Colon (tissue), 2 donors: ENCODE results near the gene UBE2R2.

Experiments
- FAIRE-seq: peaks from 2 replicates; lab custom pipeline; 2012; peaks lifted over from hg19 to GRCh38; lab: Jason Lieb, UNC
- donor health status: control.
- donor health status: control.

The UBE2R2 gene

DNA sequence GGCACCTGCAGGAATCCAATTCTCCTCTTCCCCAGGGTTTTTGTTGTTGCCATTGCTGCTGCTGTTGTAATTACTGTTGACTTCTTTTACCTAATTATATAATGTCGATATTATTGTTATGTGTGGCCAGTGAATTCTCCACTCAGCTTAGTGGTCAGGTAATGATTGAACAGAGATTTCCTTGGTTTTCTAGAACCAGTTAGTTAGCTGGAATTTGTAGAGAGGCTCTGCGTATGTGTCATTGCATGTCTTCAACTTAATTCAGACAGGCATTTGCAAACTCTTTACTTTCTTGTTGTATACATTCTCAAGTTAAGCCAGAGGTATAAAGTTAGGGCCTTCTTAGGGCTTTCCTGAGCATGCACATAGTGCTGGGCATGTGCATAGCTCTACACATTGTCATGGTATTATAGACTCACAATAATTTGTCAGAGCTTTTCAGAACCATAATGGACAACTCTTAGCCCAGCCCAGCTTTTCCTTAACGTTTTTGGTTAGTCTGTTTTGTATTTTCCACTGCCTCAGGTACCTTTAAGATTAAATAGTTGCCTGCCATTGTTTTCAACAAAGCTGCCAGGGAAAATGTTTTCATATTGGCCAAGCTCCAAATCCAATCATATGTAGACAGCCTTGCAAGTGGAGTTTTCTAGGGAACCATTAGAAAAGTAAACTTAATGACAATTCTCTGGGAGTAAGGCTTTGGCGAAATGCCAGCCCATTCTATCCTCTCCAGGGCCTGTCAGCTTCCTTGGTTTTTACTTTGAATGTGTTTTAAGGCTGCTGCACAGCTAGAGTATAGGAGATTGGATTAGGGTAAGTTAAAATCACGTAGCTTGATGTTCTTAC, 68.1 kb downstream of the UBE2R2 start:
- no peak for FAIRE-seq

DNA sequence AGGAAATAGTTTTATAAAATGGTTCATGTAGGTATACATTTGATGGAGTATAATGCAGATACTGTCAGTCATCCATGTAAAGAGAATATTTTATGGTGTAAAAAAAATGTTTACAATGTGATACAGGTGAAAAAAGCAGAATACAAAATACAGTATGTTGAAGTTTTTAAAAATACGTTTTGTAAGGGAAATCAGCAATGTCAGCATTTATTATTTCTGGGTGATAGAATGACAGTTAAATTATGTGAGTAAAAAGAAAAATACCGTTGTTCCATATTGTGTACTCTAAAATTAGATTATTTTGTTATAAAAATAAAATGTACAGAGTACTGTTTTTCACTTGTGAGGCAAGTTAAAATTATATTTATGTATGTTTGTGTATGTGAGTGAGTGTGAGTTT, 69.0 kb downstream of the UBE2R2 start:
- no peak for FAIRE-seq

DNA sequence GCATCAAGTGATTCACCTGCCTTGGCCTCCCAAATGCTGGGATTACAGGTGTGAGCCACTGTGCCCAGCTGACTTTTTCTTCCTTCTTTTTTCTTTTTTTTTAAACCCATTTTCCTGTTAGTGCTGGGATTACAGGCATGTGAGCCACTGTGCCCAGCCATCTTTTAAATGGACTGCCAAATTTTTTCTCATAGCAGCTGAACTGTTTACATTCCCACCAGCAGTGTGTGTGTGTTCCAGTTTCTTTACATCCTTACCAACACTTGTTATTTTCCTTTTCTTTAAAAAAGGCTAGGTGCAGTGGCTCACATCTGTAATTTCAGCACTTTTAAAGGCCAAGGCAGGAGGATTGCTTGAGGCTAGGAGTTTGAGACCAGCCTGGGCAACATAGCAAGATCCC, 76.9 kb downstream of the UBE2R2 start:
- FAIRE-seq = no peak

DNA sequence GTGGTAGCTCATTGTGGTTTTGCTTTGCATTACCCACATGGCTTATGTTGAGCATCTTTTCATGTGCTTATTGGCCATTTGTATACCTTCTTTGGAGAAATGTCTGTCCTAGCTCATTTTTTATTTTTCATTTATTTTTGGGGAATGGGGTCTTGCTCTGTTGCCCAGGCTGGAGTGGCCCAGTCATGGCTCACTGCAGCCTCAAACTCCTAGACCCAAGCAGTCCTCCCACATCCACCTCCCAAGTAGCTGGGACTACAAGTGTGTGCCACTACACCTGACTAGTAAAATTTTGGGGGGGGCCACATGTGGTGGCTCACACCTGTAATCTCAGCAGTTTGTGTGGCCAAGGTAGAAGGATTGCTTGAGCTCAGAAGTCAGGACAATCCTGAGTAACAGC, 77.4 kb downstream of the UBE2R2 start:
- no peak for FAIRE-seq

DNA sequence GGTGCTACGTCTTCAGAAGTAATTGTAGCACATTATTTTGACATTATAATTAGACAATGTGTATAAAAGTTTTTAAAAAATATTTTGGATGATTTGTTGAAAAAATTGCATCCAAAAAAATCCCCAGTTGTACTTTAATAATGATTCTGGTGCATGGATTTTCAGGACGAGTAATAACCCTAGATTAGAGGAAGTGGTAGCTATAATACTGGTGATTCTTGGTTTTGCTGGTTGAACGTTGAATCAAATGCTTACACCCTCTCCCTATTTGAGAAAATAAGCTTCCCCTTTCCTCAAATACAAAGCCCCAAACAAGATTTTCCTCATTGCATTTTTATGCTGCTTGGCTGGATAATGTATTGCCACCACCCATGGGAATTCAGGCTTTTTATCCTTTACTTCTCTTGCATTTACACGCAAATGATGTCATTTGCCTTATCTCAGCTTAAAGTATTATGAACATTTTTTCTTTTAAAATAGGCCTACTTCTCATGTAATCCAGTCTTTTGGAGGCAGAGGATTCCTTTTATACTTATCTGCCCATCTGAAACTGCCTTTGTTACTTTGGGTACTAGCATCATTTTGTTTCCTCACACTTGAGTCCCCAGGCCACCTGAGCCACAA, 86.3 kb downstream of the UBE2R2 start:
- FAIRE-seq = no peak

DNA sequence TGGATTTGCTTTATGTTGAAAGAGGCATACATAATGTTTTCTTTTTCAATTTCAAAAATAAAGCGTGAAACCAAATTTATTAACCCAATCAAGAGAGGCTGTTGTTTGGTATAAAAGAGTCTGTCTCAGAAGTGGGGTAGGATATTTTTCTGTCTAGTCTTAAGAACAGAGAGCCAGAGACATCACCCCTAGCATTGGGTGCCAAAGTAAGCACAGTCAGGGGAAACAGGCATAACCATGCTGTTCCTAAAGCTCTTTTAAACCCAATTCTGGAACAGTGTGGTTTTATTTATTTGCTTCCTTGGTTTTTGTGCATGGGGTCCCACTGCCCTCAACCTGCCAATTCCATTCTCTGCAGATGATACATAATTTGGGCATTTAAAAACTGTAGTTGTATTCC, 88.2 kb downstream of the UBE2R2 start:
- FAIRE-seq = no peak

DNA sequence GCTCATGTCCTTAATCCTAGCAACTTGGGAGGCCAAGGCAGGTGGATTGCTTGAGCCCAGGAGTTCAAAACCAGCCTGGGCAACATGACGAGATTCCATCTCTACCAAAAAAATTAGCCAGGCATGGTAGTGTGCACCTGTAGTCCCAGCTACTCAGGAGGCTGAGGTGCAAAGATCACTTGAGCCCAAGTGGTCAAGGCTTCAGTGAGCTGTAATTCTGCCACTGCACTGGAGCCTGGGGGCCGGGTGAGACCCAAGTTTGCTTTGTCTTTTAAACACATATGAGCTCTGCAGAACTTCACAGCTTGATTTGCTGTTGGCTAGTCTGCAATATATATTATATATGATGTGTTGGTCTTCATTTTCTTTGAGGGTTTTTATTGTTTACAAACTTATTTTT, 89.8 kb downstream of the UBE2R2 start:
- no peak for FAIRE-seq

DNA sequence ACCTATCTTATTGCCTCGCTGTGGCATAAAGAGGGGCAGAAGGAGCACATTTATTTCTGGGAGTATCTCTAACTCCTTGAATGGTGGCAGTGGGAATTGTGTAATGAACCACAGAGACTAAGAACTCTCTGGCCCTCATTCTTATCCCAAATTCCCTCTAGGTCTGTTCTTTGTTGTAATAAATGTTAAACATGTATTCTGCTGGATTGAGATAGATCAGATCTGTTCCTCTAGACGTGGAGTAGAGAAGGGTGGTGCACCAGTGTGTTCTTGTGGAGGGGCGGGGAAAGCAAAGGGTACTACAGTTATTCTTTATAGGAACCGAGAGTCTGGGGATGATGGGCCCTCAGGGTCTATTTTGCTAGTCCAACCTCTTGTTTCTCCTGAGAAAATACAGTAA, 90.4 kb downstream of the UBE2R2 start:
- FAIRE-seq = no peak

DNA sequence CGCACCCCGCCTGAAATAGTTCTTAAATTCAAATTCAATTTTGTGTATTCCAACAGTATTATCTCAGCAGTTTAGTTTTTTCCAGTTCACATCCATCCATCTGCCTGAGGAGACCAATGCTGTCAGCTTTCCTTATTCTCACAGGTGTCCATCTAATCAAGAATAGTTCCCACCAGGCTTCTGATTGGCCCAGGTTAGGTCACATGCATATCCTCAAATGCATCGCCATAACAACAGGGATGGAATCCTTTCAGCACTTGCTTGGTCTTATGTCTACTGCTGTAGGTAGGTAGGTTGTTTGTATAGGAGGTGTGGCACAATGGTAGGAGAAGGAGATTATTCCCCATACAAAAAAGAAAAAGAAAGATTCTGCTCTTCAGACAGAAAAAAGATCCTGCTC, 91.2 kb downstream of the UBE2R2 start:
- no peak for FAIRE-seq

DNA sequence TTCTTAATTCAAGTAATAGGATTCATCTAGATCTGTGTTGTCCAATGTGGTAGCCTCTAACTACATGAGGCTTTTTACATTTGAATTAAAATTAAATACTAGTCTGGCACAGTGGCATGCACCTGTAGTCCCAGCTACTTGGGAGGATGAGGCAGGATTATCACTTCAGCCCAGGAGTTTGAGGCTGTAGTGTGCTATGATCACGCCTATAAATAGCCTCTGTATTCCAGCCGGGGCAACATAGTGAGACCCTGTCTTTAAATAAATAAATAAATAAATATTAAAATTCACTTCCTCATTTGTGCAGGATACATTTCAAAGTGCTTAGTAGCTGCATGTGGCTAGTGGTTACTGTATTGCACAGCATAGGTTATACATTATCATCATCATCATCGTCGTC, 91.8 kb downstream of the UBE2R2 start:
- no peak for FAIRE-seq

DNA sequence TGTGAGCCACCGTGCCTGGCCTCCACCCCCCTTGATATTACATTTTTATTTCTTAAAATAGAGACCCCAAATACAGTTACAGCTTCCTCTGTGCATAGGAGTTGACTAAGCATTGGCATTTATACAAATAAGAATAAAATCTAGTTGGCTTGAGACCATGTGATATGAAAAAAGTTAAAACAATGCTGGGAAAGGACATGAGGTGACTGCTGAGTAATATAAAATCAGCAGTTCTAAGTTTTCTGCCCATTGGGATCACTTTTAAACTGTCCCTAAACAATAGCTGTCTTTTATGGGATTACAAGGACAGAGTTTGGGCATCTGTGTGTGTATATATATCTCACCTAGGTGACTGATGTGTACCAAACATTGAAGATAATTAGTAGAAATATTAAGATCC, 96.6 kb downstream of the UBE2R2 start:
- FAIRE-seq = no peak

DNA sequence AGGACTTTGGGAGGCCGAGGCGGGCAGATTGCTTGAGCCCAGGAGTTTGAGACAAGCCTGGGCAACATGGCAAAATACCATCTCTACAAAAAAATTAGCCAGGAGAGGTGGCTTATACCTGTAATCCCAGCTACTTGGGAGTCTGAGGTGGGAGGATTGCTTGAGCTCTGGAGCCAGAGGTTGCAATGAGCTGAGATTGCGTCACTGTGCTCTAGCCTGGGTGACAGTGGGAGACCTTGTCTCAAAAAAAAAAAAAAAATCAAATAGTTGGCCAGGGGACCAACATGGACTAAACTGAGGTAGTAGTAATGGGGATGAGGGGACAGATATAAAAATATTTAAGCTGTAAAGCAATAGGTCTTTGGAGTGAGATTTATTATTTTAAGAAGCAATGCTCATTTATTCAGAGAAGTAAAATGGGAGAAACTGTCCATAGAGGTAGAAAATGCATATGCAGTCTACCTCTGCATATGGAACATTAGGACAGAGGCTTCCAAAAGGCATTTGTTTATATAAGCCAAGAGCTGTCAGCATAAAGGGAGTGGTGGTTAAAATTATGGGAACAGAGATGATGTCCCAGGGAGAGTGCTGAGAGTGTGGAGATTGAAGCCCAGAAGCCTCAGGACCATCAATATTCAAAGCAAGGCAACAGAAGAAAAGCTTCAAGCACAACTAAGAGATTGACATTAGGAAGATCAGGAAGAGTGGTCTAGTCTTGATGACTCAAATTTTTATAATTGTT, 98.1 kb downstream of the UBE2R2 start:
- FAIRE-seq = no peak

DNA sequence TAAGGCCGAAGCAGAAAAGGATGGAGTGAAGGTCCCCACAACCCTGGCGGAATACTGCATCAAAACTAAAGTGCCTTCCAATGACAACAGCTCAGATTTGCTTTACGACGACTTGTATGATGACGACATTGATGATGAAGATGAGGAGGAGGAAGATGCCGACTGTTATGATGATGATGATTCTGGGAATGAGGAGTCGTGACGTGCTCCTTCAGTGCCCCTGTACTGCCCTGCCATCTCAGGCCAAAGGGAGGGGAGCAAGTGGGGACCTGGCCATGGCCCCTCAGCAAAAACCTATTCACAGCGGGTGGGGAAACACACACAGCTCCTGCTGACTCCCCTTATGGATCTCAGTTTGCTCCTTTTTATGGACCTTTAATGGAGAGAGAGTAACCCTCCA, 100.1 kb downstream of the UBE2R2 start:
- FAIRE-seq = no peak

DNA sequence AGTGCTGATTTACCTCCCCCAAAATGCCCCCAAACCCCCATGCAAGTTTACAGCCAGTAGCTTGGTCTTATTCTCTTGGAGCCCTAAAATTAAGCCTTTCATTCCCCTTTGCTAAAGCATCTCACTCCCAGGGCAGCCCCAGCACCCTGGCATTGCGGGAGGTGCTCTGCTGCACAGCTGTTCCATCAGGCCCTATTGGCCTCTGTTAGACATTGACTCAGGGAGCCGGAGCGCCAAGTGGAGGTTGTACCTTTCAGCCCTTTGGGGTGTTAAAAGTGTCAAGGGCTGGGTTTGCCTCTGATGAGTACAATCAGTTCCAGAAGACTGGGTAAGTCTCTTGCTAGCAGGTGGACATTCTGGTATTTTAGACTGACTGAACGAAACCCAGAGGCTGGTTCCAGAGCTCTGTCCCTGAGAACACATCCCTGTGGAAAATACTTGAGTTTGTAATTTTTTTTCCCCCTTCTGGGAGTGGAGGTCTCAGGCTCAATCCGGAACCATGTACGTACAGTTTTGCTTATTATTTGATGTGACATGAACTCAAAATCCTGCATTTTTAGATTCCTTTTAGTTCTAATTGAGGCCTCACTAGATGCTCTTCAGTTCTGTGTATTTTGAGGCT, 102.4 kb downstream of the UBE2R2 start:
- no peak for FAIRE-seq

DNA sequence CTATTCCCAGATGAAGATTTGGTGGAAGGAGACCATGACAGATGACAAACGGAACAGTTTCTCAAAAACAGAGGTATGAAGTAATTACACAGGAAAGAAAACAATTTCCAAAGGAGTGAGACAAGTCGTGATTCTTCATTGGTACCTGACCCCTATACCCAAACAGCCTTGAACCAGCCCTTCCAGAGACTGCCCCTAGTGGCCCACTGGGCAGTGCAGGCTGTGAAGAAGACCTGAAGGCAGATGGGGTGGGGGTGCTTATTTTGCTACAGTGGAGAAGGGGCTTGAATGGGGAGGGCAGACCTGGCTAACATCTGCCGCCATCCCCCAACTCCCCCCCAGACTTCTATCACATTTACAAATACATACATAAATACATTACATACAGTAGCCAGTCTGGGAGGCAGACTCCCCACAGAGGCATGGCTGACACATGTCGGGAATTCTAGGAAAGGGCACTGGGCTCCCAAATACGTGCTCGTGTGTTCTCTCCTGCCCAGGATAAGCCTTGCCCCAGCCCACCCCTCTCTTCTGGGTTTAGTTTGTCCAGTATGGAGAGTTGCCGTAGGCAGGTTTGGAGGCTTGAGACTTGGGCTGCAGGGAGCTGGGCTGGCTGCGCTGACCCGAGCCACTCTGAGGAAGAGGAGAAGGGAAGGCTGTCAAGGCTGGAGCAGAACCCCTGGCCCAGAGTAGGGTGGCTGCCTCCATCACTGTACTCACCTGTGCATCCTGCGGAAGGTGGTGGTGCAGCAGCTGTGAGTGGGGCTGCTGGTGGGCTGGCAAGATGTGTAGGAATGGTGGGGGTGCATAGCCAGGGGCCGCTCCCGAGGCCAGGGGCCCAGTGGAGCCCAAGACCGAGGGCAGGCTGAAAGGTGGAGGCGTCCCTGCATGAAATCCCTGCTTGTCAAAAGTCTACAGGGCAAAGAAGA, 105.3 kb downstream of the UBE2R2 start:
- FAIRE-seq = no peak

DNA sequence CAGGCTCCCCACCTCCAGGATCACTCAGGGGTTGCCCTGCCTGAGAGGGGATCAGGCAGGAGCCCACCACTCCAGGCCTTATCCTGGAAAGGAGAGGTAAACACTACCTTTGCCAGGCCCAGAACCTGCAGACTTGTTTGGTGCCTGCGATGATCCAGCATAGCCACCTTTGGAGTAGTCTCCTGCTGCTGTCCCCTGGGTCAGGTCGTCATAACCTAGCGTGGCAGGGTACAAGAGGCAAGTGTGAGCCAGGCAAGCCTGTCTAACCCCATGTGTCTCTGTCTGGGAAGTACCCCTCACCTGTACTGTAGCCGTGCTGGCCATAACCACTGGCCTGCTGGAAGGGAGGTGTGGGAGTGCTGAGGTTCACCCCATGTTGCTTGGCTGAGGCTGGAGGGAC, 106.1 kb downstream of the UBE2R2 start:
- no peak for FAIRE-seq

DNA sequence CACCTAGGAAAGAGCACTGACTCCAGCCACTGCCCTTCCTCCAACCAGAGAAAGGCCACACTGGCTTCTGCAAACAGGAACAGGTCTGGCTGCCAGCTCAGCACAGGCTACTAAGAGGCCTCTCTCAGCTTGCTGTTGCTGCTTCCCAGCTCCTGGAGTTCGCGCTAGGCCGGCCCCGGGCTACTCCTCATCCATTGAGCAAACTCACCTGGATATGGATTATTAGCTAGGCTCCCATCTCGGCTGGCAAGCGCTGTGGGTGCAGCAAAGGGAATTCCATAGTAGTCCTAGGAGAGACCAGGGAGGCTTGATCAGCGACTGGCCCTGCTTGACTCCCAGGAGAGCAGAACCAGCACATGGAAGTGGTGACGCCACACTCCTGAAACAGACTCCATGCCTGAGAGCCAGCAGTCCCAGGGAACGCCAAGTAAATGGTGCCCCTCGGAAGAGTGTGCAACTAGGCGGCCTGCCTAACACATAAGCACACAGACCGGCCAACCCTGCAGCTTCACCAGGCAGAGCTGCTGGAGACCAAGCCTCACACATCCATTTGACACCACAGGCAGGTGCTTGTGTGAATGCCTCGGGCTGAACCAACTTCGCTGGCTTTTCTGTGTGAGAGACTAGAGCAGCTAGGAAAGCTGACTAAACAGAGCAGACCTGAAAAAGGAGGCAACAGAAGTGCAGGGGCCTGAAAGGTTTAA, 107.2 kb downstream of the UBE2R2 start:
- no peak for FAIRE-seq

DNA sequence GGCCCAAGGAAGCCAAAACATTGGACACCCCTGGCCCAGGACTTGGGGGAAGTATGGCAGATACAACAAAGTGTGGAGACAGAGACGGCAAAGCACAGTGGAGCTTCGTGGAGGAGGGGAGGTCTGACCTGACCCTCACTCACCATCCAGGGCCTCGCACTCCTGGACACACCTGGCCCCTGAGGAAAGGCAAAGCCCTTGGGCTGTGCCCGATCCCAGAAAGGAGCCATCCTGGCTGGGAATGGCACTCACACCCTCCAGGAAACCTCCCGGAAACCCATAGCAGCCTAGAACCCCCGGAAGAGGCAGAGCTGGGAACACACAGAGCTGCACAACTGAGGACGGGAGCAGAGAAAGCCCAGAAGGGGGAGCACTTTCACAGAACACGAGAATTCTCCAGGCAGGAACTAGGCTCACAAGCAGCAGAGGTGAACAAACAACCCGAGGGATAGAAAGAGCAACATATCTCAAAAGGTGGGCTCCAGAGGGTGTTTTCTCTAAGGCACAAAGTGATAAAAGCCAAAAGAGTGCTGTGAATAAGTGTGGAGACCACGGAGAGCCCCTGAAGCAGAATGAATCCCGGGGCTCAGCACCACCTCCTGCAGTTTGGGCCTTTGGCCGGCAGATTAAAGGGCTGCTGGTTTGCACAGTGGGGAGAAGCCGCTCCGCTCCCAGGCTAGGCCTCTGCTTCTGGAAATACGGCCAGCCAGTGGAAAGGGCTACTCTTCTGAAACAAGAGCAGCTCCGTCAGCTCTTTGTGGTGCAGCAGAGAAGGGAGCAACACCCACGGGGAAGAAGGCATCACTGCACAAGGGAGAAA, 108.2 kb downstream of the UBE2R2 start:
- no peak for FAIRE-seq

DNA sequence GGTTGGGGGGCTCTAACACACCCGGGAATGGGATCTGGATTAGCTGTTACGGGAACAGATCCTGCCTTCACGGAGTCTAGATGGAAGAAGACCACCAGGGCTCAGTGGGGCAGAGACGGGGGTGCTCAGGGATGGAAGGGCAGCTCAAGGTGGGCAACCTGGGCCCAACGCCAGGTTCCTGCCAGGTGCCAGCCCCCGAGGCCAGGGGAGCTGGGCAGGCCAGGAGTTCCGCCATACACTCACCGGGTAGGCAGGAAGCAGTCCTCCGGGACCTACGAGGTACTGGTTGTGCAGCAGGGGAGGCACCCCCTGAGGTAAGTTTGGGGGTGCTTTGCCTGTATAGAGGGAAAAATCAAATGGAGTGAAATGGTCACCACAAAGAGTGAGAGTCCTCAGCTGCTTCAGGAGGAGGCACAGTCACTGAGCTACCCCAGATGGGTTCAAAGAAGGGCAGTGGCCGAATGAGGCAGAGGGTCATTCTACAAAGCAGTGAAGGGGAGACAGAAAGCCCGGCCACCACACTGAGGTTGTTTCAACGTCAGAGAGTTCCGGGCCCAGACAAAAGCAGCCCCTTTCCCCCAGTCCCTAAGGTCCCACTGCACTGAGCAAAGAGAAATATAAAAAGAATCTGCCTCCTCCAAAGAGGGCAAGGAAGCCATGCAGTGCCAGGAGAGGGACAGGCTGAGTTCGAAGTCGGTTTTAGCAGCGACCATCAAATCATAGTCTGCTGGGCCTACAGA, 110.0 kb downstream of the UBE2R2 start:
- FAIRE-seq = no peak
